HL-60 (cell line): ENCODE data around the gene GCAT.

Source experiments
- DNase-seq, 2 experiments: peaks; one replicate each; pipeline ENCODE4 v3.0.0-alpha.2; 2010 to 2020; ENCODE audit warnings: low read depth in 1 of 2, low spot score in 1 of 2
- H3K27ac ChIP-seq: fragments of 250-450 bp; sonication (Bioruptor Pico); replicated peaks from 2 replicates; pipeline ENCODE4 v1.5.1; 2020; ENCODE audit warnings: mild to moderate bottlenecking, moderate library complexity
- H3K27me3 ChIP-seq: fragments of 250-450 bp; sonication (Bioruptor Pico); 2 replicates; pipeline ENCODE4 v1.5.1; 2021; ENCODE audit warnings: mild to moderate bottlenecking, moderate library complexity; ENCODE audit not compliant: insufficient read depth, poor library complexity, severe bottlenecking
- H3K4me3 ChIP-seq: replicated peaks from 2 replicates; pipeline ENCODE4 v1.5.1; 2011; ENCODE audit warnings: mild to moderate bottlenecking, control low read depth, low read length; ENCODE audit not compliant: insufficient read depth
- CTCF ChIP-seq: IDR thresholded peaks from one replicate; pipeline ENCODE4 v1.5.1; 2011; ENCODE audit warnings: low read length, control low read depth, inconsistent platforms; ENCODE audit not compliant: insufficient read depth
- GABPA ChIP-seq: IDR thresholded peaks from 2 replicates; pipeline ENCODE4 v1.6.1; 2012; ENCODE audit warnings: low read depth
- POLR2AphosphoS5 ChIP-seq: IDR thresholded peaks from 2 replicates; pipeline ENCODE4 v1.6.1; 2012; ENCODE audit warnings: low read depth
- REST ChIP-seq: IDR thresholded peaks from 2 replicates; pipeline ENCODE4 v1.6.1; 2012; ENCODE audit warnings: low read depth; ENCODE audit not compliant: insufficient replicate concordance
- SPI1 ChIP-seq: IDR thresholded peaks from 2 replicates; pipeline ENCODE4 v1.6.1; 2012; ENCODE audit warnings: low read depth, mild to moderate bottlenecking, borderline replicate concordance
- microRNA-seq: library from miRNA; unstranded; fragments of <30 nt; microRNA quantifications from one replicate; pipeline ENCODE4, GENCODE V29; 2018

Gene GCAT

GRCh38 chr22:37865510-37865909 lies 57.8 kb downstream of the GCAT start:
- H3K4me3 ChIP-seq = no peak overlapping the region
- TF ChIP-seq GABPA (no peak), REST (no peak), CTCF (no peak), POLR2AphosphoS5 (no peak), SPI1 (no peak)
- H3K27ac ChIP-seq = no peak overlapping the region
- no peak for DNase-seq
- H3K27me3 ChIP-seq = no peaks in the 10 kb centered on the region

Small RNA genes within 50 kb of the gene (microRNA-seq; reads per million reads assigned to microRNA genes)
- 2.1 reads per million for gene MIR659
